Mammary epithelial cell (primary cell): ENCODE measurements around the gene TPBGL.

Experiments
- EZH2 ChIP-seq: IDR thresholded peaks from 2 replicates; pipeline ENCODE4 v1.6.1; 2012; ENCODE audit warnings: low read length, inconsistent platforms, borderline replicate concordance
- TF ChIP-seq, protein P1 (sequence below), 2 donors: IDR thresholded peaks in 1 of 2; conservative IDR thresholded peaks in 1 of 2; 2 replicates each; pipeline ENCODE4 v1.5.1; 2011 to 2012; ENCODE audit warnings: inconsistent platforms in 2 of 2, low read length in 2 of 2, mild to moderate bottlenecking in 2 of 2, control low read depth in 1 of 2, low read depth in 1 of 2; ENCODE audit not compliant: insufficient read depth in 1 of 2; ENCODE audit errors: extremely low read depth in 1 of 2

DNA sequence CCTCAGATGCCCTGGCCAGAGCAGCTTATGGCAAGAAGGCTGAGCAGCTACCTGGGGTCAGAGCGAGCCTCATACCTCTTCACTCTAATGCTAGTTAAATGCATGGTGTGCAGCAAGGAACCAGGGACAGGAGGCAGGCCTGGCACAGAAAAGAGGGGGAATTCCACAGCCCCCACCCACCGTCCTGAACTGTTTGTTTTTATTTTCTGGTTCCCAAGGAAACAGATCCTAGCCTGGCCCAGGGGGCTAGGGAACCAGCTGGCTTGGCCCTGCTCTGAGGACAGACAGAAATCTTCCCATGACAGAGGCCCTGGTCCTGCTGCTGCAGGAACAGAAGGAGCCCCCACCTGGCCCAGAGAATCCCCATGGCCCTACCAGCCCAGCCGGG lies 49.2 kb upstream of the TPBGL start:
- TF ChIP-seq, protein P1, sequence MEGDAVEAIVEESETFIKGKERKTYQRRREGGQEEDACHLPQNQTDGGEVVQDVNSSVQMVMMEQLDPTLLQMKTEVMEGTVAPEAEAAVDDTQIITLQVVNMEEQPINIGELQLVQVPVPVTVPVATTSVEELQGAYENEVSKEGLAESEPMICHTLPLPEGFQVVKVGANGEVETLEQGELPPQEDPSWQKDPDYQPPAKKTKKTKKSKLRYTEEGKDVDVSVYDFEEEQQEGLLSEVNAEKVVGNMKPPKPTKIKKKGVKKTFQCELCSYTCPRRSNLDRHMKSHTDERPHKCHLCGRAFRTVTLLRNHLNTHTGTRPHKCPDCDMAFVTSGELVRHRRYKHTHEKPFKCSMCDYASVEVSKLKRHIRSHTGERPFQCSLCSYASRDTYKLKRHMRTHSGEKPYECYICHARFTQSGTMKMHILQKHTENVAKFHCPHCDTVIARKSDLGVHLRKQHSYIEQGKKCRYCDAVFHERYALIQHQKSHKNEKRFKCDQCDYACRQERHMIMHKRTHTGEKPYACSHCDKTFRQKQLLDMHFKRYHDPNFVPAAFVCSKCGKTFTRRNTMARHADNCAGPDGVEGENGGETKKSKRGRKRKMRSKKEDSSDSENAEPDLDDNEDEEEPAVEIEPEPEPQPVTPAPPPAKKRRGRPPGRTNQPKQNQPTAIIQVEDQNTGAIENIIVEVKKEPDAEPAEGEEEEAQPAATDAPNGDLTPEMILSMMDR (conservative IDR thresholded peaks at IDR 0.05 in 1 of 2, IDR thresholded peaks at IDR 0.05 in 1 of 2; ENCODE audit: extremely low read depth in 1 of 2, insufficient read depth in 1 of 2, low read depth in 1 of 2, low read length in 2 of 2), result no peak
- no peak for TF ChIP-seq EZH2
